Measurements from ENCODE around the gene COL5A1. TPM values are rescaled to one million over a fixed set of nuclear protein-coding genes. Genes with fewer than 3 reads are reported as not detected.

COL5A1 gene
- total RNA-seq, 4 donors from 2014 or later = 8.4 to 14.7 (median 11.3) TPM

DNA sequence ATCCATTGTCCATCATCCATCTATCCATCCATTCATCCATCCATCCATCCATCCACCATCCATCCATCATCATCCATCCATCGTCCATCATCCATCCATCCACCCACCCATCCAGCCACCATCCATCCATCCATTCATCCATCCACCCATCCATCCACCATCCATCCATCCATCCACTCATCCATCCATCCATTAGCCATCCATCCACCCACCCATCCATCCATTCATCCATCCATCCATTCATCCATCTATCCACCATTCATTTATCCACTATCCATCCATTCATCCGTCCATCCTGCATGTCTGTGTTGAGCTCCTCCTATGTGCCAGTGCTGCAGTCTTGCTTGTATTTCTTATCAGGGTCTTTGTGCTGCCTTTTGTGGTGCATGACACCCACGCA is 44.2 kb downstream of the COL5A1 start:
- 90 to 91% methylated on average over 3 of the region's 3 CpGs for whole genome bisulfite sequencing, 2 donors
- intact Hi-C loops (cut with DNase I; ENCODE audit: low total_unique reads) = no loop called here
- H3K4me3 ChIP-seq (ENCODE audit: low read depth, poor library complexity, severe bottlenecking) = no peak overlapping the region
- TF ChIP-seq POLR2A (IDR thresholded peaks at IDR 0.05) = no peak
- TF ChIP-seq, protein P1, sequence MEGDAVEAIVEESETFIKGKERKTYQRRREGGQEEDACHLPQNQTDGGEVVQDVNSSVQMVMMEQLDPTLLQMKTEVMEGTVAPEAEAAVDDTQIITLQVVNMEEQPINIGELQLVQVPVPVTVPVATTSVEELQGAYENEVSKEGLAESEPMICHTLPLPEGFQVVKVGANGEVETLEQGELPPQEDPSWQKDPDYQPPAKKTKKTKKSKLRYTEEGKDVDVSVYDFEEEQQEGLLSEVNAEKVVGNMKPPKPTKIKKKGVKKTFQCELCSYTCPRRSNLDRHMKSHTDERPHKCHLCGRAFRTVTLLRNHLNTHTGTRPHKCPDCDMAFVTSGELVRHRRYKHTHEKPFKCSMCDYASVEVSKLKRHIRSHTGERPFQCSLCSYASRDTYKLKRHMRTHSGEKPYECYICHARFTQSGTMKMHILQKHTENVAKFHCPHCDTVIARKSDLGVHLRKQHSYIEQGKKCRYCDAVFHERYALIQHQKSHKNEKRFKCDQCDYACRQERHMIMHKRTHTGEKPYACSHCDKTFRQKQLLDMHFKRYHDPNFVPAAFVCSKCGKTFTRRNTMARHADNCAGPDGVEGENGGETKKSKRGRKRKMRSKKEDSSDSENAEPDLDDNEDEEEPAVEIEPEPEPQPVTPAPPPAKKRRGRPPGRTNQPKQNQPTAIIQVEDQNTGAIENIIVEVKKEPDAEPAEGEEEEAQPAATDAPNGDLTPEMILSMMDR (IDR thresholded peaks at IDR 0.05) = no peak
- no peak for DNase-seq (ENCODE audit: low spot score in 2 of 2)

DNA sequence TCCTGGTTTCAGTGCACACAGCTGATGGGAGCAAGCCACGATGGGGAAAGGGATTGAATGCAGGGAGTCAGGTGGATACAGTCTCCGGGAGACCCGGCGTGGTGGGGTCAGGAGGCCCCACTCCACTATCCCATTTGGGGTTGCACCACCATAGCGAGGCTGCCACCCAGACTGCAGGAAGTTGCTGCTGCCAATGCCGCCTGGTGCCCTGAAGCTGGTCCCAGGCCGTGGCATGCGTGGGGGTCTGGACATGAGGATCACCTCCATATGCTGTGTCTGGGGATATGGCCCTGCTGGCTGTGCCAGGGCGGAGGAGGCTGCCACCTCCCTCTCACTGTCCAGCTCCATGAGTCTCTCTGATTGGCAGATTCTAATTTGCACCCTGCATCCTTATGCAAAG is 45.3 kb downstream of the COL5A1 start:
- no peak for DNase-seq (ENCODE audit: low spot score in 2 of 2)
- no peak overlapping the region for H3K4me3 ChIP-seq (ENCODE audit: low read depth, poor library complexity, severe bottlenecking)
- TF ChIP-seq, protein P1 (IDR thresholded peaks at IDR 0.05) = no peak
- TF ChIP-seq POLR2A (IDR thresholded peaks at IDR 0.05) = no peak
- whole genome bisulfite sequencing, 2 donors = 88 to 89% methylated on average over 8 to 9 of the region's 9 CpGs
- intact Hi-C loops (cut with DNase I; ENCODE audit: low total_unique reads) = no loop called here

DNA sequence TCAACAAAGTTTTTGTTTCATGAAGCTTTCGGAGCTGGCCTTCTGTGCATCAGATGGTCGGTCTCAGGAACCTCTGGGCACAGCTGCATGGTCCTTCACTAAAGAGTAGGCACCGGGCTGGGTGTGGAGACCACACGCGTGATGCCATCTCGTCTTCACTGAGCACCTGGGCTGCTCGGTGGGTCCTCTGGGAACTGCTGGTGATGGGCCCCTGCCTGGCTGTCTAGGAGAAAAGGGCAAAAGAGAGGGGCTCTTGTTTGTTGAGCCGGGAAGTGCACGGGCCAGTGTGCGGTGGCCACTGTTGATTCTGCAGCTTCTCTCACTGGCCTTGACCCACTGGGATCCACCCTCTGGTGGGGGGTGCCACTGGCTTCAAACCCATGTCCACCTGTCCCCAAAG is 46.0 kb downstream of the COL5A1 start:
- no peak for TF ChIP-seq POLR2A (IDR thresholded peaks at IDR 0.05)
- TF ChIP-seq, protein P1 (IDR thresholded peaks at IDR 0.05) = no peak
- intact Hi-C loops (cut with DNase I; ENCODE audit: low total_unique reads) = no loop called here
- no peak overlapping the region for H3K4me3 ChIP-seq (ENCODE audit: low read depth, poor library complexity, severe bottlenecking)
- no peak for DNase-seq (ENCODE audit: low spot score in 2 of 2)
- 89 to 92% methylated on average over 10 of the region's 10 CpGs for WGBS, 2 donors

DNA sequence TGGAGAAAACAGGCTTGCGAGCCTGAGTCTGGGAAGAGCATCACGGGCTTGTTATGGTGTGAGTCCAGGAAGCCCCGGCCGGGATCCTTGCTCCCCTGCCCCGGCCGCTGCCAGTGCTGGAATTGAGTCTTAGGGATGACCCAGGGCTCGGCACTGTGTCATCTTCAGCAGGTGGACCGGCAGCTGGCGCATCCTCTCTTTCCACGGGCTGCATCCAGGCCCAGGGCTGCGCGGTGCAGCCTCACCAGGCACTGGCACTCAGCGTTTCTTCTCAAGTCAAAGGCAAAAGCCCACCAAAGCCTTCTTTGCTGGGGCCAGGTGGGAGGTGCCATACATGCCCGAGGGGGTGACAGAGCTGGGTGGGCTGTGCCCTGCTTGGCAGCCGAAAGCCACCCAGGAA is 46.6 kb downstream of the COL5A1 start:
- no peak overlapping the region for H3K4me3 ChIP-seq (ENCODE audit: low read depth, poor library complexity, severe bottlenecking)
- 84 to 89% methylated on average over 13 to 15 of the region's 15 CpGs for WGBS, 2 donors
- intact Hi-C loops (cut with DNase I; ENCODE audit: low total_unique reads) = no loop called here
- TF ChIP-seq, protein P1 (IDR thresholded peaks at IDR 0.05) = no peak
- TF ChIP-seq POLR2A (IDR thresholded peaks at IDR 0.05) = no peak
- no peak for DNase-seq (ENCODE audit: low spot score in 2 of 2)

DNA sequence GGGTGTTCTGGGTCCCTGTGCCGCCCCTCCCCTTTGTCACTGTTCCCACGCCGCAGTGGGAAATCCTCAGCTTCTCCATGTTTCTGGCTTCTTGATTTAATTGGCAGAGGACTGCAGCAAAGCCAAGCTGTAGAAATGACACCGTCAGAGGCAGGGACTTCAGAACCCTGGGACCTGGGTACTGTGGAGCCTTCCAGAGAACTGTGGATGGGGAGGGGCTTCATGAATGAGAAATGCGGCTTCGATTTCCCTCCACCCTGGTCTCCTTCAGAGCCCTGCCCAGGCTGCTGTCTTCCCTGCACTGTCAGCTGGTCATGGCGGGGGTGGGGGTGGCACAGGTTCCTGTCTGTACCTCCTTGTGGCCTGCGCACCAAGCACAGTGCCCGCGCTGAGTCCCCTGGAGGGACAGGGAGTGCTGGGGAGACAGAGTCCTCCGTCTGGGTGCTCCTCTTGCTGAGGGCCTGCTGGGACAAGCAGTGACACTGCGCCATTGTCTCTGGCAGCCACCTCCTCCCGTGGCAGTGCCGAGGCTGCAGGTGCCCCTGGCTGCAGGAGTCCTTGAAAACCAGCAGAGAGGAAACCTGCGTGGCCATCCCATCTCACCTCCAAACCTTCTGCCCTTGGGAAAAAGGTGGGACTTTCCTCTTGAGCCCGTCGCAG is 47.2 kb downstream of the COL5A1 start:
- intact Hi-C loops (cut with DNase I; ENCODE audit: low total_unique reads) = no loop called here
- no peak for TF ChIP-seq POLR2A (IDR thresholded peaks at IDR 0.05)
- TF ChIP-seq, protein P1 (IDR thresholded peaks at IDR 0.05) = no peak
- WGBS, 2 donors = 80 to 81% methylated on average over 17 of the region's 17 CpGs
- no peak for DNase-seq (ENCODE audit: low spot score in 2 of 2)
- no peak overlapping the region for H3K4me3 ChIP-seq (ENCODE audit: low read depth, poor library complexity, severe bottlenecking)
